Endothelial cell of umbilical vein (primary cell): Measurements from ENCODE around the gene CASP3. TPM values are rescaled to one million over a fixed set of nuclear protein-coding genes. Genes with fewer than 3 reads are reported as not detected.

Experiments
- BruUV-seq: library from RNA; stranded (reverse); fragments of 400-500 nt; replicated peaks from 2 replicates; lab custom pipeline; 2021; lab: Mats Ljungman, UMichigan
- CTCF ChIA-PET: fragments of 300-600, 350-600 bp; sonication (Branson Sonifier 250); formaldehyde crosslinking; loops from one replicate; lab custom pipeline; 2021; ENCODE audit warnings: antibody characterized with exemption, inconsistent platforms; lab: Charles Lee
- POLR2A ChIA-PET: fragments of 300-600, 350-600 bp; sonication (Branson Sonifier 250); formaldehyde crosslinking; loops from one replicate; lab custom pipeline; 2021; ENCODE audit warnings: antibody characterized with exemption, inconsistent platforms; lab: Charles Lee
- DNase-seq: peaks from one replicate; pipeline ENCODE4 v3.0.0-alpha.2; 2011; ENCODE audit warnings: low read depth, low spot score
- FAIRE-seq: peaks from 2 replicates; lab custom pipeline; 2011; peaks lifted over from hg19 to GRCh38; lab: Jason Lieb, UNC
- H2AFZ ChIP-seq: 2 replicates; pipeline ENCODE4 v1.6.0; 2012; ENCODE audit warnings: low read depth, low read length, control low read depth, inconsistent platforms
- H3K27ac ChIP-seq: 2 replicates; pipeline ENCODE4 v1.5.1; 2011; ENCODE audit warnings: low read depth, mild to moderate bottlenecking, control low read depth, low read length, moderate library complexity; ENCODE audit not compliant: insufficient read depth
- H3K27me3 ChIP-seq, 2 experiments: 2 replicates each; pipeline versions ENCODE4 v1.6.0 to v1.6.1; 2011; ENCODE audit warnings: low read length in 2 of 2, mixed read lengths in 1 of 2; ENCODE audit not compliant: control insufficient read depth in 2 of 2, insufficient read depth in 2 of 2
- H3K36me3 ChIP-seq, 2 experiments: 2 replicates in 1 of 2; 3 replicates in 1 of 2; pipeline ENCODE4 v1.5.1; 2011; ENCODE audit warnings: low read length in 2 of 2, mild to moderate bottlenecking in 1 of 2, moderate library complexity in 1 of 2; ENCODE audit not compliant: control insufficient read depth in 2 of 2, insufficient read depth in 2 of 2; ENCODE audit errors: extremely low read depth in 1 of 2
- H3K4me1 ChIP-seq: 3 replicates; pipeline ENCODE4 v1.5.1; 2011; ENCODE audit warnings: mild to moderate bottlenecking, low read length; ENCODE audit not compliant: control insufficient read depth, insufficient read depth; ENCODE audit errors: extremely low read depth
- H3K4me2 ChIP-seq: 2 replicates; pipeline ENCODE4 v1.6.1; 2011; ENCODE audit warnings: low read length, control low read depth, mixed read lengths; ENCODE audit not compliant: insufficient read depth
- H3K4me3 ChIP-seq, 3 experiments: fragments of 200-600 bp in 1 of 3; sonication (generic), shearing (Covaris generic) in 1 of 3; replicated peaks in 1 of 3; 2 replicates each; pipeline ENCODE4 v1.5.1; 2011 to 2016; ENCODE audit warnings: control low read depth in 3 of 3, low read length in 3 of 3, mild to moderate bottlenecking in 2 of 3, inconsistent platforms in 1 of 3, low read depth in 1 of 3, moderate library complexity in 1 of 3; ENCODE audit not compliant: insufficient read depth in 1 of 3
- H3K79me2 ChIP-seq: 2 replicates; pipeline ENCODE4 v1.6.0; 2012; ENCODE audit warnings: low read length, inconsistent platforms; ENCODE audit not compliant: control insufficient read depth, insufficient read depth
- H3K9ac ChIP-seq: replicated peaks from 2 replicates; pipeline ENCODE3; 2011; ENCODE audit warnings: low read length, control low read depth; ENCODE audit not compliant: insufficient read depth; ENCODE audit errors: extremely low read depth
- H3K9me1 ChIP-seq: replicated peaks from 3 replicates; pipeline ENCODE4 v1.6.0; 2011; ENCODE audit warnings: mild to moderate bottlenecking, low read length; ENCODE audit not compliant: control insufficient read depth, insufficient read depth; ENCODE audit errors: extremely low read depth
- H3K9me3 ChIP-seq: replicated peaks from 2 replicates; pipeline ENCODE4 v1.5.1; 2012; ENCODE audit warnings: low read length, inconsistent platforms; ENCODE audit not compliant: control insufficient read depth, insufficient read depth
- H4K20me1 ChIP-seq: replicated peaks from 2 replicates; pipeline ENCODE3; 2011; ENCODE audit warnings: mild to moderate bottlenecking, low read length; ENCODE audit not compliant: control insufficient read depth, insufficient read depth; ENCODE audit errors: extremely low read depth
- EZH2 ChIP-seq: IDR thresholded peaks from 2 replicates; pipeline ENCODE4 v1.6.1; 2012; ENCODE audit warnings: borderline replicate concordance, low read depth, mild to moderate bottlenecking, moderate library complexity, low read length, inconsistent platforms; ENCODE audit not compliant: severe bottlenecking
- FOS ChIP-seq: IDR thresholded peaks from 2 replicates; pipeline ENCODE4 v1.6.1; 2011; ENCODE audit warnings: mild to moderate bottlenecking, low read length, moderate library complexity, borderline replicate concordance; ENCODE audit not compliant: insufficient read depth
- MYC ChIP-seq: IDR thresholded peaks from one replicate; pipeline ENCODE4 v1.6.1; 2011; ENCODE audit warnings: mild to moderate bottlenecking, low read depth, low read length
- POLR2A ChIP-seq: IDR thresholded peaks from 2 replicates; pipeline ENCODE4 v1.6.1; 2012; ENCODE audit warnings: low read depth, mild to moderate bottlenecking, control low read depth, low read length
- POLR2AphosphoS5 ChIP-seq: IDR thresholded peaks from 2 replicates; pipeline ENCODE4 v1.6.1; 2012; ENCODE audit warnings: low read depth, mild to moderate bottlenecking, control low read depth, low read length, moderate library complexity; ENCODE audit not compliant: insufficient read depth
- dilution Hi-C: fragments of 300-500 bp; cut with MboI; formaldehyde crosslinking; loops from one replicate; pipeline ENCODE4 v1.15.0; 2019; ENCODE audit warnings: low sequenced_read_pairs; ENCODE audit not compliant: extremely low pct_ligation_motif_present
- intact Hi-C: fragments of 100-400 bp; cut with micrococcal nuclease; formaldehyde crosslinking; loops from one replicate; pipeline ENCODE4 v1.10.0; 2022
- polyA plus RNA-seq, 4 experiments: library from polyadenylated mRNA; depleted of rRNA in 3 of 4; stranded (reverse) in 3 of 4; unstranded in 1 of 4; fragments of >200 nt; gene quantifications; 2 replicates each; pipeline versions ENCODE4 v1.2.1 to v1.2.3, GENCODE V29; 2011 to 2012; ENCODE audit warnings: missing spikeins in 1 of 4
- total RNA-seq: library from RNA; stranded (reverse); gene quantifications from 2 replicates; pipeline ENCODE4 v1.2.3, GENCODE V29; 2021
- TF ChIP-seq, protein P1 (sequence below): IDR thresholded peaks from 2 replicates; pipeline ENCODE4 v1.6.1; 2011; ENCODE audit not compliant: insufficient read depth, insufficient read length

Gene CASP3
- total and polyA plus RNA-seq, 2 donors (not counting 3 experiments of a cell fraction or from before 2014, with no cell fraction given) = 26.0 to 54.5 TPM

DNA sequence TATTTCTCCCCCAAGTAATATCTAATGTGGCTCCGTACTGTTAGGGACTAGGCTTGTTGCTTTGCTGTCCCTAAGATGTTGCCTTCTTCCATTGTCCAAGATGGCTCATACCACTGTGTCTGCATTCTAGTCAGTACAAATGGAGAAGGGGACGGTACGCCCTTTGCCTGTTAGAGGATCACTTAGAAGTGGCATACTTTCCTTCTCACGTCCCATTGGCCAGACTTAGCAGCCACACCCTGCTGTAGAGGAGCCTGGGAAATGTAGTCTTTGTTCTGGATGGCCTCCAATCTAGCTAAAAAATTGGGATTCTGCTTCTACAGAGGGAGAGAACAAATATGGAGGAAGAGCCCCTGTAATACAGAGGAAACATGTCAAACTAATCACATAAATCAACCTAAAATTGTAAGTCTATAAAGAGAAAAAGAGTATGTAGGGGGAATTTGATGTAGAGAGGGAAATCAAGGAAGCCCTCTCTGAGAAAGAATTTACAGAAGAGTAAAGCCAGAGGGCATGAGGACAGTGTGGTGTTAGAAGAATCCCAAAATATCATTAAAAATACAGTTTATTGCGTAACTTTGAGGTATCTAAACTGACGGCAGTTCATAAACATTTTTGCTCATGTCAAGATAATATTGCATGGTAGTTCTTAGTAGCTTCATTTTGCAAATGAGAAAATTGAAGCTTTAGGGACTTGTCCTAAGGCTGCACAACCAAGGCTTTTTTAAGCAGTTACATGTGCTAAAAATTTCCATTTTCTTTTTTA, 15.4 kb upstream of the CASP3 start:
- Histone ChIP-seq H4K20me1 (no peaks in the 10 kb centered on the region), H3K9me1 (no peaks in the 10 kb centered on the region), H3K4me1 (peaks cover 16% of the 10 kb centered on the region), H3K27me3 (no peaks in the 10 kb centered on the region), H3K9ac (no peak overlapping the region), H3K36me3 (no peaks in the 10 kb centered on the region), H3K9me3 (no peaks in the 10 kb centered on the region), H3K4me2 (no peak overlapping the region), H3K27ac (no peak overlapping the region), H2AFZ (no peak overlapping the region), H3K4me3 (no peak overlapping the region), H3K79me2 (no peaks in the 10 kb centered on the region)
- intact Hi-C loops = no loop called here
- FAIRE-seq (no peak), DNase-seq (no peak)
- ChIA-PET POLR2A (no interaction called here), CTCF (interaction anchor here (1.5 kb wide), 1 partner anchor 8 kb away, joined by 5 read pairs; no protein-coding TSS in a partner anchor)
- TF ChIP-seq POLR2AphosphoS5 = no peak
- TF ChIP-seq, protein P1, sequence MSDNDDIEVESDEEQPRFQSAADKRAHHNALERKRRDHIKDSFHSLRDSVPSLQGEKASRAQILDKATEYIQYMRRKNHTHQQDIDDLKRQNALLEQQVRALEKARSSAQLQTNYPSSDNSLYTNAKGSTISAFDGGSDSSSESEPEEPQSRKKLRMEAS = no peak
- no TSS peak for BruUV-seq
- dilution Hi-C loops = no loop called here

DNA sequence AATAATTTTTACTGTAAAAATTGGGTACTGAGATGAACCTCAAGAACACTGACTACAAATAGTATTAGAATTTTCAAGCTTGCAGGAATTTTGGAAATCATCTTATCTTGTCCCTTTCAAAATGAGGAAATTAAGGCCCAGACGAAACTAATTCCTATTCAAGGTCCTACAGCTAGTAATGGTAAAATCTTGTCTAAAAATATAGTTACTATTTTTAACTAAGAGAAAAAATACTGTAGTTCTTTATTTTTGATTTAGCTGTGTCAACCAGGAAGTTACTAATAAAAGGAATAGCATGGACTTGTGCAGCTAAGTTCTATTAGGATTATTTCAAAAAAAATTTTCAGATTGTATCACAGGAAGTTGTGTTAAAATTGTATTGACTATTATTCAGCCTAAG, 13.0 kb upstream of the CASP3 start:
- Histone ChIP-seq H3K36me3 (no peaks in the 10 kb centered on the region), H2AFZ (no peak overlapping the region), H3K4me2 (peak overlapping the region; percentile 19), H3K4me1 (peaks cover 6% of the 10 kb centered on the region), H3K9me3 (no peaks in the 10 kb centered on the region), H3K4me3 (no peak overlapping the region), H3K27ac (no peak overlapping the region), H3K9ac (no peak overlapping the region), H4K20me1 (no peaks in the 10 kb centered on the region), H3K9me1 (no peaks in the 10 kb centered on the region), H3K27me3 (no peaks in the 10 kb centered on the region), H3K79me2 (no peaks in the 10 kb centered on the region)
- intact Hi-C loops = no loop called here
- DNase-seq (no peak), FAIRE-seq (no peak)
- dilution Hi-C loops = no loop called here
- ChIA-PET POLR2A (interaction anchor here (1.0 kb wide), 1 partner anchor 13 kb away, joined by 3 read pairs; the partner anchor contains the start of genes CASP3 and PRIMPOL), CTCF (interaction anchor here (0.9 to 1.4 kb wide), 4 partner anchors 8 to 398 kb away, joined by 3 to 7 read pairs (median 5); partner anchors contain the start of genes CASP3 and PRIMPOL)
- no TSS peak for BruUV-seq
- no peak for TF ChIP-seq FOS
- TF ChIP-seq POLR2A = no peak
- TF ChIP-seq MYC = no peak
- no peak for TF ChIP-seq EZH2
